Smooth muscle cell (in vitro differentiated cells): ENCODE data around the gene PTPN22. TPM values are rescaled to one million over a fixed set of nuclear protein-coding genes. Genes with fewer than 3 reads are reported as not detected.

Experiments
- DNase-seq: peaks from one replicate; lab custom pipeline; 2025; ENCODE audit not compliant: unreplicated experiment; lab: John Stamatoyannopoulos, UW
- H2AFZ ChIP-seq: fragments of 200-600 bp; sonication (generic); 2 replicates; pipeline ENCODE4 v1.6.0; 2016; ENCODE audit warnings: antibody characterized with exemption, low read depth, mild to moderate bottlenecking
- H3F3A ChIP-seq: fragments of 200-600 bp; sonication (generic); 2 replicates; pipeline ENCODE4 v1.6.0; 2017; ENCODE audit warnings: antibody characterized with exemption, low read depth
- H3K27ac ChIP-seq: fragments of 200-600 bp; sonication (generic); 2 replicates; pipeline ENCODE4 v1.5.1; 2016; ENCODE audit warnings: low read depth, mild to moderate bottlenecking
- H3K27me3 ChIP-seq: fragments of 200-600 bp; sonication (generic); 2 replicates; pipeline ENCODE4 v1.6.1; 2016; ENCODE audit warnings: low read depth, mild to moderate bottlenecking
- H3K36me3 ChIP-seq: fragments of 200-600 bp; sonication (generic); 2 replicates; pipeline ENCODE4 v1.5.1; 2016; ENCODE audit warnings: low read depth
- H3K4me1 ChIP-seq: fragments of 200-600 bp; sonication (generic); 2 replicates; pipeline ENCODE4 v1.5.1; 2016; ENCODE audit warnings: low read depth
- H3K4me2 ChIP-seq: fragments of 200-600 bp; sonication (generic); 2 replicates; pipeline ENCODE4 v1.6.0; 2016; ENCODE audit warnings: mild to moderate bottlenecking
- H3K4me3 ChIP-seq: fragments of 200-600 bp; sonication (generic); 2 replicates; pipeline ENCODE4 v1.5.1; 2016; ENCODE audit warnings: mild to moderate bottlenecking
- H3K79me2 ChIP-seq: fragments of 200-600 bp; sonication (generic); 2 replicates; pipeline ENCODE4 v1.6.0; 2016; ENCODE audit warnings: low read depth, mild to moderate bottlenecking
- H3K9ac ChIP-seq: fragments of 200-600 bp; sonication (generic); 2 replicates; pipeline ENCODE4 v1.6.0; 2016; ENCODE audit warnings: low read depth
- H3K9me3 ChIP-seq: fragments of 200-600 bp; sonication (generic); replicated peaks from 2 replicates; pipeline ENCODE4 v1.5.1; 2016; ENCODE audit warnings: low read depth
- H4K20me1 ChIP-seq: fragments of 200-600 bp; sonication (generic); 2 replicates; pipeline ENCODE4 v1.6.0; 2016; ENCODE audit warnings: low read depth
- CTCF ChIP-seq: fragments of 200-600 bp; sonication (generic); IDR thresholded peaks from 2 replicates; pipeline ENCODE4 v1.5.1; 2017; ENCODE audit warnings: borderline replicate concordance, mild to moderate bottlenecking, antibody characterized with exemption; ENCODE audit not compliant: insufficient read depth, poor library complexity, severe bottlenecking
- WGBS: methylation state at CpG from one replicate; pipeline ENCODE4 v1.1.7; 2016; ENCODE audit warnings: low lambda C conversion rate; 5-methylcytosine and 5-hydroxymethylcytosine counted together
- polyA plus RNA-seq: library from polyadenylated mRNA; unstranded; fragments of >200 nt; fragmentation: Nextera tagmentation; extraction: Ambion mirVana; gene quantifications from 2 replicates; pipeline ENCODE4 v1.2.1, GENCODE V29; 2016
- total RNA-seq: library from RNA; depleted of rRNA; stranded (reverse); fragments of >200 nt; gene quantifications from 2 replicates; pipeline ENCODE4 v1.2.3, GENCODE V29; 2014

Gene PTPN22
- total and polyA plus RNA-seq, 2 experiments from 2014 or later: not detected

GRCh38 chr1:113916974-113917373 is 45.5 kb upstream of the PTPN22 start:
- TF ChIP-seq CTCF: no peak
- Histone ChIP-seq H3K27me3 (no peaks in the 10 kb centered on the region), H3K4me2 (no peak overlapping the region), H2AFZ (no peak overlapping the region), H3K9ac (no peak overlapping the region), H3K27ac (no peak overlapping the region), H3K36me3 (no peaks in the 10 kb centered on the region), H3K4me1 (no peaks in the 10 kb centered on the region), H4K20me1 (no peaks in the 10 kb centered on the region), H3K4me3 (no peak overlapping the region), H3K9me3 (no peaks in the 10 kb centered on the region), H3F3A (no peaks in the 10 kb centered on the region), H3K79me2 (no peaks in the 10 kb centered on the region)
- no peak for DNase-seq
- 91% methylated on average over 5 of the region's 5 CpGs for WGBS

GRCh38 chr1:113913887-113914664 is 42.6 kb upstream of the PTPN22 start:
- Histone ChIP-seq H2AFZ (no peak overlapping the region), H3K9ac (no peak overlapping the region), H3K4me1 (no peaks in the 10 kb centered on the region), H3K4me3 (no peak overlapping the region), H3K9me3 (no peaks in the 10 kb centered on the region), H3F3A (no peaks in the 10 kb centered on the region), H3K79me2 (no peaks in the 10 kb centered on the region), H3K27ac (no peak overlapping the region), H4K20me1 (no peaks in the 10 kb centered on the region), H3K4me2 (no peak overlapping the region), H3K36me3 (no peaks in the 10 kb centered on the region), H3K27me3 (no peaks in the 10 kb centered on the region)
- no peak for DNase-seq
- WGBS: 95% methylated on average over 5 of the region's 5 CpGs
- no peak for TF ChIP-seq CTCF

GRCh38 chr1:113913312-113913668 is 41.8 kb upstream of the PTPN22 start:
- no peaks in the 10 kb centered on the region for H3F3A ChIP-seq
- no peak overlapping the region for H2AFZ ChIP-seq
- H3K36me3 ChIP-seq: no peaks in the 10 kb centered on the region
- no peaks in the 10 kb centered on the region for H3K9me3 ChIP-seq
- no peak for DNase-seq
- H3K27me3 ChIP-seq: no peaks in the 10 kb centered on the region
- no peak overlapping the region for H3K4me2 ChIP-seq
- whole genome bisulfite sequencing: 94% methylated on average over 3 of the region's 3 CpGs
- TF ChIP-seq CTCF: no peak
- no peak overlapping the region for H3K27ac ChIP-seq
- H3K4me3 ChIP-seq: no peak overlapping the region
- no peak overlapping the region for H3K9ac ChIP-seq
- no peaks in the 10 kb centered on the region for H3K4me1 ChIP-seq
- H4K20me1 ChIP-seq: no peaks in the 10 kb centered on the region
- no peaks in the 10 kb centered on the region for H3K79me2 ChIP-seq
